Activated CD4-positive, alpha-beta T cell treated with anti-CD3 and anti-CD28 coated beads, Interleukin-2, amount 10 ng/mL, durations not matched to agents 7 days and 5 days (primary cell): ENCODE data around the gene GRAMD1C. TPM values are rescaled to one million over a fixed set of nuclear protein-coding genes. Genes with fewer than 3 reads are reported as not detected.
"Not testable (repeated sequence)": the region's sequence is repeated elsewhere in the genome, so short reads cannot be mapped to it uniquely, and the experiment has no call there.

Source experiments
- CTCF ChIA-PET: fragments of 350-600 bp; sonication (Branson Sonifier 250); formaldehyde crosslinking; loops from one replicate; lab custom pipeline; 2021; ENCODE audit warnings: antibody characterized with exemption; lab: Charles Lee
- POLR2A ChIA-PET: fragments of 350-600 bp; sonication (Branson Sonifier 250); formaldehyde crosslinking; loops from one replicate; lab custom pipeline; 2021; ENCODE audit warnings: antibody characterized with exemption; lab: Charles Lee
- DNase-seq: peaks from one replicate; pipeline ENCODE4 v3.0.0-alpha.2; 2020
- H3K27ac Mint-ChIP-seq: one replicate; pipeline ENCODE4 v1.8.0; 2021; ENCODE audit warnings: mild to moderate bottlenecking, moderate library complexity, mixed read lengths
- H3K27me3 Mint-ChIP-seq: one replicate; pipeline ENCODE4 v1.8.0; 2021; ENCODE audit warnings: mixed read lengths
- H3K36me3 Mint-ChIP-seq: one replicate; pipeline ENCODE4 v1.8.0; 2021; ENCODE audit warnings: low read depth, mixed read lengths
- H3K4me1 Mint-ChIP-seq: one replicate; pipeline ENCODE4 v1.8.0; 2021; ENCODE audit warnings: mixed read lengths
- H3K4me3 Mint-ChIP-seq: one replicate; pipeline ENCODE4 v1.8.0; 2021; ENCODE audit warnings: mild to moderate bottlenecking, moderate library complexity, mixed read lengths
- H3K9me3 Mint-ChIP-seq: one replicate; pipeline ENCODE4 v1.8.0; 2021; ENCODE audit warnings: mixed read lengths
- total RNA-seq, 2 experiments: library from RNA; stranded (reverse); gene quantifications; one replicate each; pipeline ENCODE4 v1.2.3, GENCODE V29; 2021

GRAMD1C gene
- total RNA-seq, 2 experiments from 2014 or later: 0.29 to 0.35 TPM

GRCh38 chr3:113832477-113833164 lies 6.0 kb upstream of the GRAMD1C start:
- H3K27me3 Mint-ChIP-seq: peaks cover 2% of the 10 kb centered on the region
- ChIA-PET POLR2A (interaction anchor here (0.7 kb wide), 1 partner anchor 218 kb away, joined by 6 read pairs; no protein-coding TSS in a partner anchor), CTCF (interaction anchor here (0.7 kb wide), 1 partner anchor 502 kb away, joined by 3 read pairs; no protein-coding TSS in a partner anchor)
- peaks cover 18% of the 10 kb centered on the region for H3K4me1 Mint-ChIP-seq
- H3K36me3 Mint-ChIP-seq: peaks cover 9% of the 10 kb centered on the region
- no peak overlapping the region for H3K4me3 Mint-ChIP-seq
- DNase-seq: no peak
- no peak overlapping the region for H3K27ac Mint-ChIP-seq
- peaks cover 11% of the 10 kb centered on the region for H3K9me3 Mint-ChIP-seq

GRCh38 chr3:113834983-113835382 lies 3.6 kb upstream of the GRAMD1C start:
- peaks cover 11% of the 10 kb centered on the region for H3K9me3 Mint-ChIP-seq
- POLR2A ChIA-PET: no interaction called here
- H3K4me1 Mint-ChIP-seq: peaks cover 27% of the 10 kb centered on the region
- H3K36me3 Mint-ChIP-seq: peaks cover 9% of the 10 kb centered on the region
- H3K27me3 Mint-ChIP-seq: peaks cover 2% of the 10 kb centered on the region
- no peak overlapping the region for H3K27ac Mint-ChIP-seq
- no peak for DNase-seq
- CTCF ChIA-PET: interaction anchor here (1.5 kb wide), 1 partner anchor 9 kb away, joined by 4 read pairs; no protein-coding TSS in a partner anchor
- H3K4me3 Mint-ChIP-seq: no peak overlapping the region

DNA sequence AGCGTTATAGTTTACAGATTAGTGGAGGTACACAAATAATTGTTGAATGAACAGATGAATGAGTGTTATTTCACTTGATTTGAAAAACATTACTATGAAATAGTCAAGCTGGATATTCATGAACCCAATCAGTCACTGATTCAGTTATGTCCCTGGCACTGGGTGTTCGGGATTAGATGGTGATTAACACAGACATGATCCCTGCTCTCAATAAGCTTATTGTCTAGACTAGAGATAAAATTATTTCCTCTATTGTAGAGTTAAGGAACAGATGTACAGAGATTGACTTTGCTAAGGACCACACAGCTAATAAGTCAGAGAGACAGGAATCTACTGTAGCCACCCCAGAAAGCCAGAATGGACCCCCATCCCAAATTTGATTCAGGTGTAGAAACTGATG lies 963 bp downstream of the GRAMD1C start:
- Mint-ChIP-seq H3K4me1 (peaks cover 9% of the 10 kb centered on the region), H3K27me3 (peaks cover 2% of the 10 kb centered on the region), H3K4me3 (peak overlapping the region; percentile 70), H3K36me3 (no peaks in the 10 kb centered on the region), H3K27ac (no peak overlapping the region), H3K9me3 (no peaks in the 10 kb centered on the region)
- no peak for DNase-seq
- ChIA-PET CTCF (interaction anchor here (1.1 to 1.9 kb wide), 3 partner anchors 34 to 451 kb away, joined by 3 to 8 read pairs (median 3); no protein-coding TSS in a partner anchor), POLR2A (no interaction called here)

GRCh38 chr3:113844622-113845222 lies 6.1 kb downstream of the GRAMD1C start:
- no peak overlapping the region for H3K4me3 Mint-ChIP-seq
- no peaks in the 10 kb centered on the region for H3K36me3 Mint-ChIP-seq
- CTCF ChIA-PET: interaction anchor here (0.5 to 1.3 kb wide), 4 partner anchors 68 to 305 kb away, joined by 3 to 4 read pairs (median 4); no protein-coding TSS in a partner anchor
- DNase-seq: no peak
- H3K4me1 Mint-ChIP-seq: no peaks in the 10 kb centered on the region
- POLR2A ChIA-PET: no interaction called here
- H3K27me3 Mint-ChIP-seq: no peaks in the 10 kb centered on the region
- H3K27ac Mint-ChIP-seq: no peak overlapping the region
- H3K9me3 Mint-ChIP-seq: no peaks in the 10 kb centered on the region

GRCh38 chr3:113847247-113847646 lies 8.7 kb downstream of the GRAMD1C start:
- Mint-ChIP-seq H3K27ac (no peak overlapping the region), H3K4me3 (no peak overlapping the region), H3K36me3 (no peaks in the 10 kb centered on the region), H3K9me3 (no peaks in the 10 kb centered on the region), H3K27me3 (no peaks in the 10 kb centered on the region), H3K4me1 (no peaks in the 10 kb centered on the region)
- ChIA-PET POLR2A (no interaction called here), CTCF (interaction anchor here (1.2 to 1.4 kb wide), 2 partner anchors 20 to 25 kb away, joined by 3 to 5 read pairs; no protein-coding TSS in a partner anchor)
- no peak for DNase-seq

DNA sequence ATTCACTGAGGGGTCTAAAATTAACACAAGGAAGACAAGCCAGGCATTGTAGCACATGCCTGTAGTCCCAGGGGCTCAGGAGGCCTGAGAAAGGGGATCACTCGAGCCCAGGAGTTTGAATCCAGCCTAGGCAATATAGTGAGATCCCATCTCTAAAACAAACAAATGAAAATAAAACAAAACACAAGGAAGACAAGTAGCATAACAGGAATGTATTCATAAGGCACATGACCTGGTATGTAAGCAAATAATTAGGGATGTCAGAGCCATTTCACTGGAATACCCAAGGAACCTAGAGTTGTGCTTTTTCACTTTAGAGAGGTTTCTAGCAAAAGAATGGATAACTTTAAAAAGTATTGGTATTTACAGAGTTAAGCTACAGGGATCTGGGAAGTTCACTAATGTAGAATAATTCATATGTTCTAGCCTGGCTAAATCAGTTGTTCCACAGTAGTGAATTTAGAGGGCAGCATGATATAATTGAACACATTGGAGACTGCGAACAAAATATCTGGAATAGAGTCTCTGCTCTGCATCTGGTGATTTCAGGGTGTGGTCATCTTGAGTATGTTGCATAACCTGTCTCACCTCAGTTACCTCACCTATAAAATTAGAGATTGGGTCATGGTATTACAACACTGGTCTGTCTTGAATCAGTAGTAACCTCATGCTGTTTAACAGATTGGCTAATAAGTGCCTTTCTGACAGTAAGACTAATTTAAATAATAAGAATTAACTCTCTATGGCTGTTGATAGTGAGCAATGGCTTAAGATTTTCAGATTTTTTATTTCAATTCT lies 9.3 kb downstream of the GRAMD1C start:
- H3K36me3 Mint-ChIP-seq: no peaks in the 10 kb centered on the region
- CTCF ChIA-PET: interaction anchor here (1.2 kb wide), 1 partner anchor 20 kb away, joined by 3 read pairs; no protein-coding TSS in a partner anchor
- peaks cover under 1% of the 10 kb centered on the region for H3K27me3 Mint-ChIP-seq
- DNase-seq: no peak
- no peaks in the 10 kb centered on the region for H3K9me3 Mint-ChIP-seq
- H3K27ac Mint-ChIP-seq: no peak overlapping the region
- no peak overlapping the region for H3K4me3 Mint-ChIP-seq
- no peaks in the 10 kb centered on the region for H3K4me1 Mint-ChIP-seq
- POLR2A ChIA-PET: no interaction called here

GRCh38 chr3:113849071-113849470 lies 10.5 kb downstream of the GRAMD1C start:
- POLR2A ChIA-PET, H3K4me3 Mint-ChIP-seq, CTCF ChIA-PET, H3K27me3 Mint-ChIP-seq, H3K4me1 Mint-ChIP-seq, H3K36me3 Mint-ChIP-seq, H3K27ac Mint-ChIP-seq, DNase-seq, H3K9me3 Mint-ChIP-seq: not testable (repeated sequence)

DNA sequence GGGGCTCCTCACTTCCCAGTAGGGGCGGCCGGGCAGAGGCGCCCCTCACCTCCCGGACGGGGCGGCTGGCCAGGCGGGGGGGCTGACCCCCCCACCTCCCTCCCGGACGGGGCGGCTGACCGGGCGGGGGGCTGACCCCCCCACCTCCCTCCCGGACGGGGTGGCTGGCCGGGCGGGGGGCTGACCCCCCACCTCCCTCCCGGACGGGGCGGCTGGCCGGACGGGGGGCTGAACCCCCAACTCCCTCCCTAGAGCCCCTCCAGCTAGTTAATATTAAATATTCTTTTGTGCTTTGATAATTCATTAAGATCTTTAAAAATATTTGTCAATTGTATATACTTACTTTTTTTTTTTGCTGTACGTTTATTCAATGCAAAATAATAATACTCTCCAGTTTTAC lies 11.3 kb downstream of the GRAMD1C start:
- H3K4me1 Mint-ChIP-seq, H3K27ac Mint-ChIP-seq, DNase-seq, H3K4me3 Mint-ChIP-seq, H3K27me3 Mint-ChIP-seq, H3K9me3 Mint-ChIP-seq, H3K36me3 Mint-ChIP-seq, POLR2A ChIA-PET: not testable (repeated sequence)
- CTCF ChIA-PET: interaction anchor here (1.6 kb wide), 1 partner anchor 10 kb away, joined by 3 read pairs; no protein-coding TSS in a partner anchor

DNA sequence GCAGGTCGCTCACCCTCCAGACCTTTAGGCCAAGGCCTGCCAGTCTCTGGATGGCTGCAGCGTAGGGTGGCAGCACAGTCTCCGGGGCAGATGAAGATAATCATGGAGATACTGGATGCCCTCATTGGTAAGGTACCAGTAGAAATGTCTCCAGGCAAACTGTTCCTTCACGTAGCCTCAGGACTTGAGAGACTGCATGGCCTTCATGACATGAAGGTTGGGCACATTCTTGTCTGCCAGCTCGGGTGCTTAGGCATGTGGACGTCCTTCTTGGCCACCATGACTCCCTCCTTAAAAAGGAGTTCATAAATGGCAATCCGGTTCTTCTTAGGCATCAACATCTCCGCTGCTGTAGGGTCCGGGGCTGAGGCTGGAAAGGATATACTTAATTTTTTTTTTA lies 11.8 kb downstream of the GRAMD1C start:
- CTCF ChIA-PET: interaction anchor here (1.2 to 1.6 kb wide), 2 partner anchors 9 to 105 kb away, joined by 3 read pairs; no protein-coding TSS in a partner anchor
- H3K36me3 Mint-ChIP-seq, H3K9me3 Mint-ChIP-seq, H3K27me3 Mint-ChIP-seq, H3K4me3 Mint-ChIP-seq, DNase-seq, H3K27ac Mint-ChIP-seq, H3K4me1 Mint-ChIP-seq, POLR2A ChIA-PET: not testable (repeated sequence)

DNA sequence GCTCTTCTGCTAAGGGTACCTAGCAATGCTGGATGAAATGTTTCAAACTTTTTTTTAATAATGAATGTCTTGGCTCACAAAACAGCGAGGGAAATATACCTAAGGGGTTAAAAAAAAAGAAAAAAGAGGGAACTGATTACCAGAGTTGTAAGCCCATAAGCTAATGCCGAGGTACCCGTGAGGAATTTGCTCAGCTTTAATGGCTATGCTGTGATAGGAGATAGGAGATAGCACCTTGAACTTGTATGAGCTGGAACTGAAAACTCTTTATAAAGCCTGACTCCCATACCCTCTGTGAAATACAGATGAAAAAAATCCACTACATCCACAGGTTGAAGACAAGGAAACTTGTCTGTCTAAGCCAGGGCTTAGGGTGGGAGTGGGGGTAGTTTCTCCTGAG lies 13.9 kb downstream of the GRAMD1C start:
- CTCF ChIA-PET: no interaction called here

GRCh38 chr3:113867506-113867905 lies 28.9 kb downstream of the GRAMD1C start:
- H3K27ac Mint-ChIP-seq: no peak overlapping the region
- H3K27me3 Mint-ChIP-seq: peaks cover 12% of the 10 kb centered on the region
- no peak for DNase-seq
- H3K4me1 Mint-ChIP-seq: no peaks in the 10 kb centered on the region
- POLR2A ChIA-PET: no interaction called here
- no peak overlapping the region for H3K4me3 Mint-ChIP-seq
- CTCF ChIA-PET: no interaction called here
- H3K36me3 Mint-ChIP-seq: no peaks in the 10 kb centered on the region
- no peaks in the 10 kb centered on the region for H3K9me3 Mint-ChIP-seq

More for the DNA sequence above, 13.9 kb downstream of the GRAMD1C start:
- Mint-ChIP-seq H3K9me3 (no peaks in the 10 kb centered on the region), H3K4me3 (no peak overlapping the region), H3K27me3 (peaks cover 8% of the 10 kb centered on the region), H3K36me3 (no peaks in the 10 kb centered on the region), H3K27ac (no peak overlapping the region), H3K4me1 (no peaks in the 10 kb centered on the region)
- POLR2A ChIA-PET: no interaction called here
- DNase-seq: no peak

GRCh38 chr3:113873293-113873692 lies 34.7 kb downstream of the GRAMD1C start:
- POLR2A ChIA-PET: no interaction called here
- Mint-ChIP-seq H3K27me3 (peaks cover 9% of the 10 kb centered on the region), H3K4me3 (no peak overlapping the region), H3K4me1 (no peaks in the 10 kb centered on the region), H3K36me3 (no peaks in the 10 kb centered on the region), H3K27ac (no peak overlapping the region), H3K9me3 (no peaks in the 10 kb centered on the region)
- no peak for DNase-seq
- CTCF ChIA-PET: interaction anchor here (0.6 kb wide), 1 partner anchor 104 kb away, joined by 3 read pairs; no protein-coding TSS in a partner anchor
